Measurements from ENCODE around the gene PIAS4. TPM values are rescaled to one million over a fixed set of nuclear protein-coding genes. Genes with fewer than 3 reads are reported as not detected.

The PIAS4 gene
- total RNA-seq, 1 donor from 2014 or later: 36.4 TPM

- Mint-ChIP-seq H3K36me3 (ENCODE audit: low read depth) (peaks cover 20% of the 10 kb centered on the region), H3K4me1 (peaks cover 2% of the 10 kb centered on the region), H3K27ac (no peak overlapping the region), H3K27me3 (no peaks in the 10 kb centered on the region), H3K9me3 (no peaks in the 10 kb centered on the region), H3K4me3 (no peak overlapping the region)
- intact Hi-C loops (cut with micrococcal nuclease): no loop called here
- DNase-seq (no peak), ATAC-seq (ENCODE audit: low read depth) (no peak)
- no peak for TF ChIP-seq CTCF (IDR thresholded peaks at IDR 0.05)
- ChIA-PET POLR2A (no interaction called here), CTCF (no interaction called here)
Observed at GRCh38 chr19:4037301-4037949, 29.9 kb downstream of the PIAS4 start.

DNA sequence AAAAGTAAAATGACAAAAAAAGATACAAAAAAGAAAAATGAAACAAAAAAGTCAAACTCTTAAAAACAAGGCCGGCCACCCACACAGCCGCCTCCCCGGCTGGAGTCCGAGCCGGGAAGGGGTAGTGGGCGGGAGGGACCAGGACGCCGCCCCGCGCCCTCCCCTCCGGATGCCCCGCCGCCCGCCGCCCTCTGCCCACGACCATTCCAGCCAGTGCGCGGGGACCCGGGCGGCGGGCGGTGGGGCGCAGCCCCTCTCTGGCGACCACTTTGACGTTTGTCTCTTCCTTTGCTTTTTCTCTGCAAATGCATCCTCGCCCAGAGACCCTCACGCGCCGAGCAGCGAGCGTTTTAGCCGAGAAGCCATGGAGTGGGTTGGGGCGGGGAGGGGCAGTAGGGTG, 30.5 kb downstream of the PIAS4 start:
- no peak for TF ChIP-seq CTCF (IDR thresholded peaks at IDR 0.05)
- H3K4me3 Mint-ChIP-seq: no peak overlapping the region
- CTCF ChIA-PET: no interaction called here

DNA sequence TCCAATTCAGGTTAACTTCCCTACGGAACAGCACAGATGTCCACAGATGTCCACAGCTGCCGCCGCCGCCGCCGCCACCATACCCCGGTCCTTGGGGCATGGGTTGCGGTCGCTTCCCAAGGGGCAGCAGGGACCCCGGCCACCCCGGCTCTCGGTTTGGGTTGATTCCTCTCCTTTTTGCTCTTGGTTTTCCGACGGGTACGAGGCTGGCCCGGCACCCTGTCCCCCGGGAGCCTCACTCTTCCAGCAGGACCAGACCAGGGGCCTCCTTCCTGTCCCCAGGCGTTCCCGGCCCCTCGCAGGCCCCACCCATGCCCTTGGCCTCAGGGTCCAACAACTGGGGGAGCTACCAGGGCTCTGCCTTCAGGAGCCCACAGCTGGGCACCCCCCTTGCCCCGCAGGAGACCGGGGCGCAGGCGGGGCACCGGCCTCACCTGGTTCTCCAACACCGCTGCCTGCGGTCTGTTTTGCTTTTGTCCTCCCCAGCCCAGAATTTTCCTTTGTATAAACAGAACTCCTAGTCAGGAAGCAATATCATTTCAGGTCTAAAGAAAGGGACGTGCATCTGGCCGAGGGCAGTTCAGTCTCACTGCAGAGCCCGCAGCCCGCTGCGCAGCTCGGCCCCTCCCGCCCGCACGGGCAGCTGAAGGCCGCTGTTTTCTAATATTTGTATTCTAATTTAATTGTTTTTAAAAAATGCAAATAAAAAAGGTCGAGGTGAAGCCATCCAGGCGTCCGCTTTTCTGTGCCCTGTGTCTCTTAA, 31.3 kb downstream of the PIAS4 start:
- Mint-ChIP-seq H3K27ac (no peak overlapping the region), H3K36me3 (ENCODE audit: low read depth) (peaks cover 16% of the 10 kb centered on the region), H3K4me3 (no peak overlapping the region), H3K27me3 (no peaks in the 10 kb centered on the region), H3K9me3 (no peaks in the 10 kb centered on the region), H3K4me1 (peaks cover 2% of the 10 kb centered on the region)
- DNase-seq: no peak
- ChIA-PET CTCF (no interaction called here), POLR2A (interaction anchor here (1.1 kb wide), 1 partner anchor 14 kb away, joined by 3 read pairs; no protein-coding TSS in a partner anchor)
- intact Hi-C loops (cut with micrococcal nuclease): no loop called here
- no peak for TF ChIP-seq CTCF (IDR thresholded peaks at IDR 0.05)
- ATAC-seq (ENCODE audit: low read depth): no peak

More for the DNA sequence above, 30.5 kb downstream of the PIAS4 start:
- Mint-ChIP-seq H3K27ac (no peak overlapping the region), H3K27me3 (no peaks in the 10 kb centered on the region), H3K4me1 (peaks cover 2% of the 10 kb centered on the region), H3K9me3 (no peaks in the 10 kb centered on the region), H3K36me3 (ENCODE audit: low read depth) (peaks cover 16% of the 10 kb centered on the region)
- ATAC-seq (ENCODE audit: low read depth) (no peak), DNase-seq (no peak)
- intact Hi-C loops (cut with micrococcal nuclease): no loop called here
- POLR2A ChIA-PET: no interaction called here

- no peak for TF ChIP-seq CTCF (IDR thresholded peaks at IDR 0.05)
- intact Hi-C loops (cut with micrococcal nuclease): no loop called here
- CTCF ChIA-PET: no interaction called here
- no peak overlapping the region for H3K4me3 Mint-ChIP-seq
- H3K4me1 Mint-ChIP-seq: peaks cover 4% of the 10 kb centered on the region
- DNase-seq (no peak), ATAC-seq (ENCODE audit: low read depth) (no peak)
- H3K36me3 Mint-ChIP-seq (ENCODE audit: low read depth): peaks cover 23% of the 10 kb centered on the region
- POLR2A ChIA-PET: no interaction called here
- no peaks in the 10 kb centered on the region for H3K9me3 Mint-ChIP-seq
- no peak overlapping the region for H3K27ac Mint-ChIP-seq
- no peaks in the 10 kb centered on the region for H3K27me3 Mint-ChIP-seq
Observed at GRCh38 chr19:4042064-4042730, 34.7 kb downstream of the PIAS4 start.

GRCh38 chr19:4042731-4043082, 35.2 kb downstream of the PIAS4 start:
- H3K9me3 Mint-ChIP-seq: no peaks in the 10 kb centered on the region
- no peak for DNase-seq
- ChIA-PET CTCF (no interaction called here), POLR2A (interaction anchor here (0.6 kb wide), 1 partner anchor 1378 kb away, joined by 3 read pairs; no protein-coding TSS in a partner anchor)
- peak overlapping the region; percentile 30 for H3K27ac Mint-ChIP-seq
- H3K4me1 Mint-ChIP-seq: peaks cover 4% of the 10 kb centered on the region
- peaks cover 25% of the 10 kb centered on the region for H3K36me3 Mint-ChIP-seq (ENCODE audit: low read depth)
- ATAC-seq (ENCODE audit: low read depth): no peak
- intact Hi-C loops (cut with micrococcal nuclease): no loop called here
- H3K4me3 Mint-ChIP-seq: no peak overlapping the region
- TF ChIP-seq CTCF (IDR thresholded peaks at IDR 0.05): no peak
- no peaks in the 10 kb centered on the region for H3K27me3 Mint-ChIP-seq

Data from activated B cell treated with CpG ODN at 0.5 μM for 24 hours (primary cell).